Stomach smooth muscle (tissue), 2 donors: Measurements from ENCODE around the gene CNKSR3.

Experiments
- H3K27ac ChIP-seq: one replicate; pipeline ENCODE4 v1.7.0; 2013; ENCODE audit warnings: mild to moderate bottlenecking, low read length, inconsistent platforms
- H3K27me3 ChIP-seq, 2 donors: one replicate each; pipeline ENCODE4 v1.7.0; 2013; ENCODE audit warnings: low read length in 2 of 2; ENCODE audit not compliant: insufficient read depth in 2 of 2, control insufficient read depth in 1 of 2
- H3K36me3 ChIP-seq, 2 donors: one replicate each; pipeline ENCODE4 v1.7.0; 2013; ENCODE audit warnings: low read length in 2 of 2; ENCODE audit not compliant: control insufficient read depth in 2 of 2, insufficient read depth in 2 of 2
- H3K4me1 ChIP-seq: one replicate; pipeline ENCODE4 v1.7.0; 2013; ENCODE audit warnings: low read length; ENCODE audit not compliant: control insufficient read depth, insufficient read depth
- H3K4me3 ChIP-seq, 2 donors: one replicate each; pipeline ENCODE4 v1.7.0; 2013; ENCODE audit warnings: low read length in 2 of 2
- H3K9ac ChIP-seq, 2 donors: one replicate each; pipeline ENCODE4 v1.7.0; 2013; ENCODE audit warnings: low read length in 2 of 2, mild to moderate bottlenecking in 1 of 2
- H3K9me3 ChIP-seq, 2 donors: one replicate each; pipeline ENCODE4 v1.7.0; 2013; ENCODE audit warnings: low read length in 2 of 2; ENCODE audit not compliant: control insufficient read depth in 2 of 2
- donor health status: healthy.
- donor health status: Pancreatic carcinoma.

The CNKSR3 gene

DNA sequence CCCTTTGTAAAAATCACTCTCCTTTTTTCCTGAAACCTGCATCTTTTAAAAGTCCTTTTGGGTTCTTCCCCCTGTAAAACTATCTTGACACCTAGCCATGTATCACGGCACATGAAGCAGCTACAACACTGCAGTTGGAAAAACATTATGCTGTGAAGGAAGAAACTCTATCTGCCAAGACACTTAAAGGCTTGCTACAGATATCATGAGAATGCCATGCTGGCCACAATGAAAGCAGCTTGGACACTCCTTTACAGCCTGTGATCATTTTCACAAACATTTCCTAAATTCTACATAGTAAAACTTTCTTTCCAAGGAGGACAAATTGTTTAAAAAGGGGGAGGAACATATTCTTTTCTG, 31.8 kb downstream of the CNKSR3 start:
- Histone ChIP-seq H3K27me3 (no peaks in the 10 kb centered on the region), H3K4me3 (peak overlapping the region; percentile 17 to 62), H3K9ac (peak overlapping the region in 1 of 2 donors; percentile 71), H3K36me3 (no peaks in the 10 kb centered on the region), H3K9me3 (no peaks in the 10 kb centered on the region), H3K27ac (peak overlapping the region; percentile 79), H3K4me1 (peaks cover 57% of the 10 kb centered on the region)

GRCh38 chr6:154478021-154478700, 32.3 kb downstream of the CNKSR3 start:
- peak overlapping the region; percentile 17 to 62 for H3K4me3 ChIP-seq
- peak overlapping the region; percentile 79 for H3K27ac ChIP-seq
- peak overlapping the region in 1 of 2 donors; percentile 47 for H3K9ac ChIP-seq
- no peaks in the 10 kb centered on the region for H3K27me3 ChIP-seq
- H3K9me3 ChIP-seq, result no peaks in the 10 kb centered on the region
- peaks cover 52% of the 10 kb centered on the region for H3K4me1 ChIP-seq
- no peaks in the 10 kb centered on the region for H3K36me3 ChIP-seq

DNA sequence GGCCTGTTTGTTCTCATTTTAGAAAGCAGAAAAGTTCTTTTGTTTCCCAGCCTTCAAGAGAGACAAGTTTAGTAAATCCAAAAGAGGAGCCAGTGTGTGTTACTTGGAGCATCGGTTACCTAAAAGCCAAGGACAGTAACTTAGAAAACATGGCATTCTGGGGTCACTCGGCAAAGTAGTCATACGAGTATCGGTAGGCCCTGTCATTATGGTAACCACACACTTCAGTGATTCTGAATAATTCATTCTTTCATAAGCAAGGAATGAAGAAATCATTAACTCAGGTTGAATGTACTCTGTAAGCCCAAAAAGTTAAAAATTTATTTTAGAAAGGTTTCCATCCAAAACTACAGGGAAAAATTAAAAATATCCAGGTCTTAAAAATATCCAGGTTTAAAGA, 34.0 kb downstream of the CNKSR3 start:
- no peak overlapping the region for H3K4me3 ChIP-seq
- H3K4me1 ChIP-seq, result peaks cover 44% of the 10 kb centered on the region
- H3K9me3 ChIP-seq, result no peaks in the 10 kb centered on the region
- H3K27ac ChIP-seq, result no peak overlapping the region
- H3K27me3 ChIP-seq, result no peaks in the 10 kb centered on the region
- H3K36me3 ChIP-seq, result no peaks in the 10 kb centered on the region
- no peak overlapping the region for H3K9ac ChIP-seq

DNA sequence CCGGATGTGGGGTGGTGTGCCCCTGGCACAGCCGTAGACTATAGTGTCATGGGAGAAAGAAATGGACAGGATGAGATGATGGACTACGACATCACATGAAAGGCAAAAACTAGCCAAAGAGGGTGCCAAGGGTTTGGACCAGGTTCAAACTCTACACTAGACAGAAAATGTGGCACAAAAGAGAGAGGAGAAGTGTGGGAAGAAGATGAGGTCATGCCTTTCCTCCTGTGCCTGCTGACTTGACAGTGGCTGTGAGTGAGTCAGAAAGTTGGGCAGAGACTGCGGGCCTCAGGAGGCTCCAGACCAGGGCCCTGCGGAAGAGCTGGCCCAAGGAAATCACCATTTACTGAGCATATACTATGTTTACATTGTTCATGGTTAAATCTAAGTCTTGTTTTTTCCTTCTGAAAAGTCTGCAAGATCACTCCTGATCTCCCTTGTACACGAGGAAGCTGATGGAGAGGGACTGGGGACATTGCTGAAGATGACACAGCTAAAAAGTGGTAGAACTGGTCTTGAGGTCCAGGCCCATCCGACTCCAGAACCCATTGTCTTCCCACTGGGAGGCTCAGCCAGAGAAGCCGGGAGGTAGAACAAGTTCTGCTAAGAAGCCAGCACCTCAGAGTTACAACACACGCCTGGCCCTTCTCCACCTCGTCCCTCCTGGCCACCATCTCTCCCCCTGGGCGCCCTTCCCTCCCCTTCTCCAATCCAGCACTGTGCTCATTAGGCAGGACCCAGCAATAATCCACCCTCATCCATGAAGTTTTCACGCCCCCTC, 35.6 kb downstream of the CNKSR3 start:
- Histone ChIP-seq H3K9ac (no peak overlapping the region), H3K27ac (peak overlapping the region; percentile 11), H3K9me3 (peaks cover 0 to 3% of the 10 kb centered on the region in 2 donors), H3K4me3 (no peak overlapping the region), H3K27me3 (no peaks in the 10 kb centered on the region), H3K4me1 (peaks cover 39% of the 10 kb centered on the region), H3K36me3 (no peaks in the 10 kb centered on the region)

DNA sequence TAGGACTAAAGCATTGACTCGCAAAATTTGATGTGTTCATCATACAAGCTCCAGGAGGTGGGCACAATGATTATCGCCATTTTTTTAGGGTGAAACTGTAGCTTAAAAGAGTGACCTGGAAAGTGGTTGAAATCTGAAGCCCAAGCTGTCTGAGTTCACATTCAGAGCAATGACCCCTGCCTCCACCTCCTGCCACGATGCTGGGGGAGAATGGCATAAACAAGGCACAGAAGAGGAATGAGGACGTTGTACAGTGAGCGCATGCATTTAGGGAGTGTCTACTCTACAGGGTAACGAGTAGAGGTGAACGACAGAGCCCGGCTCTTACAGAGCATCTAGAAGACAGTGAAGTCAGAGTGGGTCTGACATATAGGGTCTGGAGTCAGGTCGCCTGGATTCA, 37.2 kb downstream of the CNKSR3 start:
- H3K9ac ChIP-seq, result no peak overlapping the region
- peaks cover 0 to 3% of the 10 kb centered on the region in 2 donors for H3K9me3 ChIP-seq
- H3K27ac ChIP-seq, result no peak overlapping the region
- no peaks in the 10 kb centered on the region for H3K27me3 ChIP-seq
- peaks cover 28% of the 10 kb centered on the region for H3K4me1 ChIP-seq
- H3K36me3 ChIP-seq, result no peaks in the 10 kb centered on the region
- no peak overlapping the region for H3K4me3 ChIP-seq

- peaks cover 18% of the 10 kb centered on the region for H3K4me1 ChIP-seq
- no peak overlapping the region for H3K9ac ChIP-seq
- peaks cover 0 to 3% of the 10 kb centered on the region in 2 donors for H3K9me3 ChIP-seq
- H3K27ac ChIP-seq, result no peak overlapping the region
- H3K4me3 ChIP-seq, result no peak overlapping the region
- no peaks in the 10 kb centered on the region for H3K27me3 ChIP-seq
- no peaks in the 10 kb centered on the region for H3K36me3 ChIP-seq
Measured at GRCh38 chr6:154471609-154472362, 38.7 kb downstream of the CNKSR3 start.

- no peak overlapping the region for H3K9ac ChIP-seq
- no peaks in the 10 kb centered on the region for H3K27me3 ChIP-seq
- H3K9me3 ChIP-seq, result peaks cover 0 to 3% of the 10 kb centered on the region in 2 donors
- no peaks in the 10 kb centered on the region for H3K36me3 ChIP-seq
- no peak overlapping the region for H3K4me3 ChIP-seq
- H3K4me1 ChIP-seq, result peaks cover 6% of the 10 kb centered on the region
- H3K27ac ChIP-seq, result no peak overlapping the region
Measured at GRCh38 chr6:154469306-154469935, 41.1 kb downstream of the CNKSR3 start.

GRCh38 chr6:154468760-154469159, 41.7 kb downstream of the CNKSR3 start:
- H3K27ac ChIP-seq, result no peak overlapping the region
- H3K27me3 ChIP-seq, result no peaks in the 10 kb centered on the region
- peaks cover 5% of the 10 kb centered on the region for H3K4me1 ChIP-seq
- H3K36me3 ChIP-seq, result no peaks in the 10 kb centered on the region
- H3K9ac ChIP-seq, result no peak overlapping the region
- H3K9me3 ChIP-seq, result peaks cover 0 to 3% of the 10 kb centered on the region in 2 donors
- no peak overlapping the region for H3K4me3 ChIP-seq

GRCh38 chr6:154466971-154467679, 43.4 kb downstream of the CNKSR3 start:
- no peak overlapping the region for H3K9ac ChIP-seq

GRCh38 chr6:154466139-154466538, 44.3 kb downstream of the CNKSR3 start:
- no peak overlapping the region for H3K4me3 ChIP-seq
- H3K9ac ChIP-seq, result no peak overlapping the region
- peaks cover 0 to 3% of the 10 kb centered on the region in 2 donors for H3K9me3 ChIP-seq
- H3K27me3 ChIP-seq, result no peaks in the 10 kb centered on the region
- H3K4me1 ChIP-seq, result peaks cover 8% of the 10 kb centered on the region
- no peaks in the 10 kb centered on the region for H3K36me3 ChIP-seq
- no peak overlapping the region for H3K27ac ChIP-seq

More at GRCh38 chr6:154466971-154467679, 43.4 kb downstream of the CNKSR3 start:
- Histone ChIP-seq H3K27ac (no peak overlapping the region), H3K9me3 (peaks cover 0 to 3% of the 10 kb centered on the region in 2 donors), H3K4me1 (peaks cover 8% of the 10 kb centered on the region), H3K36me3 (no peaks in the 10 kb centered on the region), H3K27me3 (no peaks in the 10 kb centered on the region), H3K4me3 (no peak overlapping the region)
